ENCODE data around the gene FAM76B. TPM values are rescaled to one million over a fixed set of nuclear protein-coding genes. Genes with fewer than 3 reads are reported as not detected.

The FAM76B gene
- total and polyA plus RNA-seq, 2 of the 13 experiments (the other 11 are each of a cell fraction or from before 2014, with no cell fraction given), result 20.2 to 24.2 TPM

GRCh38 chr11:95790123-95790932 is 746 bp upstream of the FAM76B start, which contains the start of gene CEP57 (continued):
- no peak for TF ChIP-seq ZNF121 (CRISPR knock-in tag; IDR thresholded peaks at IDR 0.05)
- no peak for TF ChIP-seq TMF1 (CRISPR knock-in tag; IDR thresholded peaks at IDR 0.05; ENCODE audit: low read depth)
- TF ChIP-seq ZNF777 (CRISPR knock-in tag; IDR thresholded peaks at IDR 0.05), result no peak
- TF ChIP-seq LCORL (IDR thresholded peaks at IDR 0.05), result no peak
- TF ChIP-seq LCORL (CRISPR knock-in tag; IDR thresholded peaks at IDR 0.05), result 0 out of 2 replicates have a peak, but pooled peaks have one; percentile 59
- no peak for TF ChIP-seq ATF6 (CRISPR knock-in tag; conservative IDR thresholded peaks at IDR 0.05)
- no peak for TF ChIP-seq PTBP1 (IDR thresholded peaks at IDR 0.05; ENCODE audit: low read depth, low read length, poor library complexity, severe bottlenecking)
- TF ChIP-seq AHDC1 (CRISPR knock-in tag; IDR thresholded peaks at IDR 0.05; ENCODE audit: borderline replicate concordance), result no peak; the same call in 1 of the 2 replicates
- no peak for TF ChIP-seq ZSCAN29 (CRISPR knock-in tag; conservative IDR thresholded peaks at IDR 0.05)
- no peak for TF ChIP-seq ZNF512B (CRISPR knock-in tag; IDR thresholded peaks at IDR 0.05; ENCODE audit: borderline replicate concordance)
- TF ChIP-seq HNRNPL (IDR thresholded peaks at IDR 0.05; ENCODE audit: low read depth, low read length), result no peak
- no peak for TF ChIP-seq HHEX (CRISPR knock-in tag; IDR thresholded peaks at IDR 0.05)
- no peak for TF ChIP-seq ZNF101 (CRISPR knock-in tag; IDR thresholded peaks at IDR 0.05; ENCODE audit: borderline replicate concordance, low read depth)
- no peak for TF ChIP-seq SMYD3 (CRISPR knock-in tag; IDR thresholded peaks at IDR 0.05)
- no peak for TF ChIP-seq NKX3-1 (CRISPR knock-in tag; IDR thresholded peaks at IDR 0.05)
- TF ChIP-seq MAFG (CRISPR knock-in tag; IDR thresholded peaks at IDR 0.05), result no peak
- no peak for TF ChIP-seq MIER2 (CRISPR knock-in tag; IDR thresholded peaks at IDR 0.05)
- no peak for TF ChIP-seq RNF2 (conservative IDR thresholded peaks at IDR 0.05; ENCODE audit: low read depth)
- no peak for TF ChIP-seq TCF7L2 (IDR thresholded peaks at IDR 0.05; ENCODE audit: low read depth, low read length)
- TF ChIP-seq ZFP82 (CRISPR knock-in tag; IDR thresholded peaks at IDR 0.05; ENCODE audit: borderline replicate concordance), result 0 out of 2 replicates have a peak, but pooled peaks have one; percentile 21
